ENCODE results near the gene ARHGAP26.
A peak's percentile ranks its signal among the peaks of the same experiment; 100 is the strongest.

The ARHGAP26 gene

GRCh38 chr5:143225511-143225910, 455.3 kb downstream of the ARHGAP26 start:
- 95% methylated on average over 4 of the region's 4 CpGs for WGBS

DNA sequence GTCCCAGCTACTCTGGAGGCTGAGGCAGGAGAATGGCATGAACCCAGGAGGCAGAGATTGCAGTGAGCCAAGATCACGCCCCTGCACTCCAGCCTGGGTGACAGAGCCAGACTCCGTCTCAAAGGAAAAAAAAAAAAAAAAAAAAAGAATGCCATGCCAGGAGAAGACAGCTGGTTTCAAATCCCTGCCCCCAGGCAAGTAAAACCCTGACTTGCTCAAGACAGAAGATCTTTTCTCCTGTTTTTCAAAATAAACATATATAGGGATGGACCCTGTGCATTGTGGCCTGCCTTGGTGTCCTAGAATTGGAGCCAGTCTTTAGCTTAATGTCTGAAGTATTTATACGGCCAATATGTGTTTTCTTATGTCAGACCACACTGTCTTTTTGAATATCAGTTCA, 456.2 kb downstream of the ARHGAP26 start:
- 76% methylated on average over 3 of the region's 3 CpGs for WGBS
- no peak overlapping the region for H2BK5ac ChIP-seq (ENCODE audit: low read depth, low read length, poor library complexity, severe bottlenecking)

More at GRCh38 chr5:143225511-143225910, 455.3 kb downstream of the ARHGAP26 start:
- Histone ChIP-seq H2BK5ac (ENCODE audit: low read depth, low read length, poor library complexity, severe bottlenecking) (no peak overlapping the region), H2BK120ac (ENCODE audit: low read depth, low read length) (no peak overlapping the region), H3K23ac (ENCODE audit: low read length in 2 of 2) (peak overlapping the region in 1 of 2 experiments; percentile 32), H2AFZ (ENCODE audit: low read depth, low read length) (no peak overlapping the region), H3K27ac (ENCODE audit: low read length, poor library complexity, severe bottlenecking) (no peak overlapping the region), H4K8ac (ENCODE audit: low read length) (no peak overlapping the region), H3K4me2 (ENCODE audit: low read length, poor library complexity, severe bottlenecking) (no peak overlapping the region), H3K27me3 (ENCODE audit: control insufficient read depth in 1 of 2, insufficient read depth in 1 of 2, low read length in 2 of 2) (no peaks in the 10 kb centered on the region), H3K9me3 (ENCODE audit: control insufficient read depth, low read length) (no peaks in the 10 kb centered on the region), H4K91ac (ENCODE audit: low read length) (no peak overlapping the region), H3K4me1 (ENCODE audit: control insufficient read depth, insufficient read depth, low read depth, low read length) (peaks cover 4% of the 10 kb centered on the region), H3K14ac (ENCODE audit: low read length in 2 of 2) (no peak overlapping the region), H3K4ac (ENCODE audit: low read depth in 1 of 2, low read length in 2 of 2) (no peak overlapping the region), H2BK15ac (ENCODE audit: low read depth, poor library complexity, severe bottlenecking) (peak overlapping the region; percentile 3), H3K36me3 (ENCODE audit: control insufficient read depth in 1 of 2, insufficient read depth in 2 of 2, low read depth in 1 of 2, low read length in 2 of 2) (no peaks in the 10 kb centered on the region), H2AK5ac (ENCODE audit: low read length, severe bottlenecking) (no peak overlapping the region), H3K4me3 (ENCODE audit: insufficient read depth in 1 of 2, low read depth in 1 of 2, low read length in 2 of 2) (no peak overlapping the region), H3K18ac (ENCODE audit: low read depth in 1 of 2, low read length in 2 of 2) (peak overlapping the region in 1 of 2 experiments; percentile 54), H2BK12ac (ENCODE audit: low read length in 2 of 2) (peak overlapping the region in 1 of 2 experiments; percentile 45), H3K79me1 (replicated peaks; ENCODE audit: low read length, poor library complexity, severe bottlenecking) (no peaks in the 10 kb centered on the region), H3K9ac (ENCODE audit: low read length) (no peak overlapping the region)
- DNase-seq, result no peak

GRCh38 chr5:143226872-143227271, 456.7 kb downstream of the ARHGAP26 start:
- Histone ChIP-seq H3K27me3 (ENCODE audit: control insufficient read depth in 1 of 2, insufficient read depth in 1 of 2, low read length in 2 of 2) (no peaks in the 10 kb centered on the region), H3K23ac (ENCODE audit: low read length in 2 of 2) (no peak overlapping the region), H3K27ac (ENCODE audit: low read length, poor library complexity, severe bottlenecking) (no peak overlapping the region), H3K14ac (ENCODE audit: low read length in 2 of 2) (no peak overlapping the region), H3K4me2 (ENCODE audit: low read length, poor library complexity, severe bottlenecking) (no peak overlapping the region), H3K4me1 (ENCODE audit: control insufficient read depth, insufficient read depth, low read depth, low read length) (peaks cover 7% of the 10 kb centered on the region), H4K8ac (ENCODE audit: low read length) (no peak overlapping the region), H3K9ac (ENCODE audit: low read length) (no peak overlapping the region), H3K36me3 (ENCODE audit: control insufficient read depth in 1 of 2, insufficient read depth in 2 of 2, low read depth in 1 of 2, low read length in 2 of 2) (no peaks in the 10 kb centered on the region), H2BK12ac (ENCODE audit: low read length in 2 of 2) (peak overlapping the region in 1 of 2 experiments; percentile 67), H2AK5ac (ENCODE audit: low read length, severe bottlenecking) (no peak overlapping the region), H2BK120ac (ENCODE audit: low read depth, low read length) (no peak overlapping the region), H2AFZ (ENCODE audit: low read depth, low read length) (no peak overlapping the region), H2BK15ac (ENCODE audit: low read depth, poor library complexity, severe bottlenecking) (no peak overlapping the region), H2BK5ac (ENCODE audit: low read depth, low read length, poor library complexity, severe bottlenecking) (no peak overlapping the region), H3K79me1 (replicated peaks; ENCODE audit: low read length, poor library complexity, severe bottlenecking) (no peaks in the 10 kb centered on the region), H3K9me3 (ENCODE audit: control insufficient read depth, low read length) (no peaks in the 10 kb centered on the region), H3K18ac (ENCODE audit: low read depth in 1 of 2, low read length in 2 of 2) (no peak overlapping the region), H4K91ac (ENCODE audit: low read length) (no peak overlapping the region), H3K4me3 (ENCODE audit: insufficient read depth in 1 of 2, low read depth in 1 of 2, low read length in 2 of 2) (no peak overlapping the region), H3K4ac (ENCODE audit: low read depth in 1 of 2, low read length in 2 of 2) (no peak overlapping the region)
- over 99% methylated on average over 3 of the region's 3 CpGs for WGBS
- DNase-seq, result no peak

More for the DNA sequence above, 456.2 kb downstream of the ARHGAP26 start:
- H3K27ac ChIP-seq (ENCODE audit: low read length, poor library complexity, severe bottlenecking), result no peak overlapping the region
- H3K4ac ChIP-seq (ENCODE audit: low read depth in 1 of 2, low read length in 2 of 2), result no peak overlapping the region
- no peak overlapping the region for H3K14ac ChIP-seq (ENCODE audit: low read length in 2 of 2)
- no peak overlapping the region for H4K91ac ChIP-seq (ENCODE audit: low read length)
- H3K4me1 ChIP-seq (ENCODE audit: control insufficient read depth, insufficient read depth, low read depth, low read length), result peaks cover 5% of the 10 kb centered on the region
- no peak overlapping the region for H3K4me2 ChIP-seq (ENCODE audit: low read length, poor library complexity, severe bottlenecking)
- no peak overlapping the region for H3K9ac ChIP-seq (ENCODE audit: low read length)
- no peak overlapping the region for H3K18ac ChIP-seq (ENCODE audit: low read depth in 1 of 2, low read length in 2 of 2)
- no peak overlapping the region for H2BK12ac ChIP-seq (ENCODE audit: low read length in 2 of 2)
- no peak overlapping the region for H2BK15ac ChIP-seq (ENCODE audit: low read depth, poor library complexity, severe bottlenecking)
- H3K36me3 ChIP-seq (ENCODE audit: control insufficient read depth in 1 of 2, insufficient read depth in 2 of 2, low read depth in 1 of 2, low read length in 2 of 2), result no peaks in the 10 kb centered on the region
- H3K79me1 ChIP-seq (replicated peaks; ENCODE audit: low read length, poor library complexity, severe bottlenecking), result no peaks in the 10 kb centered on the region
- no peaks in the 10 kb centered on the region for H3K9me3 ChIP-seq (ENCODE audit: control insufficient read depth, low read length)
- no peak overlapping the region for H3K23ac ChIP-seq (ENCODE audit: low read length in 2 of 2)
- DNase-seq, result no peak
- no peak overlapping the region for H2AFZ ChIP-seq (ENCODE audit: low read depth, low read length)
- no peak overlapping the region for H4K8ac ChIP-seq (ENCODE audit: low read length)
- H3K27me3 ChIP-seq (ENCODE audit: control insufficient read depth in 1 of 2, insufficient read depth in 1 of 2, low read length in 2 of 2), result no peaks in the 10 kb centered on the region
- no peak overlapping the region for H3K4me3 ChIP-seq (ENCODE audit: insufficient read depth in 1 of 2, low read depth in 1 of 2, low read length in 2 of 2)
- H2BK120ac ChIP-seq (ENCODE audit: low read depth, low read length), result no peak overlapping the region
- H2AK5ac ChIP-seq (ENCODE audit: low read length, severe bottlenecking), result no peak overlapping the region

DNA sequence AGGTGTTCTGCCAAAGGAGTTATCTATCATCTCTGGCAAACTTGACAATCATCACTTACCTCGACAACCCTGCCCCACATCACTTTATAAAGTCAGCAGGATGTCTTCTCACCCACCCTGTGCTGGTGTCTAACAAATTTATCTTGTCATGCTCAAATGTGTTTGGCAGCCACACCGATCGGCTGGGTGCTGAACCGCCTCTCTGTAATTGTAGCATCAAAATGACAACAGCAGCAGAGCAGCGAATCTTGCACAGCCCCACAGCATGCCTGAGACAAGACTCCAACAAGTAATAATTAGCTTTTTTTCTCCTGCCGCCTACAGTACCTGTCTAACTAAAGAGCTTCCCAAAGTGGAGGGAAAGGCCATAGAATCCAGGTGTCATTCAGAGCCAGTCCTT, 457.1 kb downstream of the ARHGAP26 start:
- Histone ChIP-seq H3K4me2 (ENCODE audit: low read length, poor library complexity, severe bottlenecking) (no peak overlapping the region), H3K9ac (ENCODE audit: low read length) (no peak overlapping the region), H4K91ac (ENCODE audit: low read length) (no peak overlapping the region), H3K4me1 (ENCODE audit: control insufficient read depth, insufficient read depth, low read depth, low read length) (peaks cover 9% of the 10 kb centered on the region), H2BK120ac (ENCODE audit: low read depth, low read length) (no peak overlapping the region), H3K36me3 (ENCODE audit: control insufficient read depth in 1 of 2, insufficient read depth in 2 of 2, low read depth in 1 of 2, low read length in 2 of 2) (no peaks in the 10 kb centered on the region), H2AFZ (ENCODE audit: low read depth, low read length) (no peak overlapping the region), H3K9me3 (ENCODE audit: control insufficient read depth, low read length) (no peaks in the 10 kb centered on the region), H4K8ac (ENCODE audit: low read length) (no peak overlapping the region), H3K27ac (ENCODE audit: low read length, poor library complexity, severe bottlenecking) (no peak overlapping the region), H2BK12ac (ENCODE audit: low read length in 2 of 2) (no peak overlapping the region), H2BK15ac (ENCODE audit: low read depth, poor library complexity, severe bottlenecking) (no peak overlapping the region), H2AK5ac (ENCODE audit: low read length, severe bottlenecking) (no peak overlapping the region), H3K18ac (ENCODE audit: low read depth in 1 of 2, low read length in 2 of 2) (no peak overlapping the region), H3K23ac (ENCODE audit: low read length in 2 of 2) (no peak overlapping the region), H3K4me3 (ENCODE audit: insufficient read depth in 1 of 2, low read depth in 1 of 2, low read length in 2 of 2) (no peak overlapping the region), H3K79me1 (replicated peaks; ENCODE audit: low read length, poor library complexity, severe bottlenecking) (no peaks in the 10 kb centered on the region), H2BK5ac (ENCODE audit: low read depth, low read length, poor library complexity, severe bottlenecking) (no peak overlapping the region), H3K4ac (ENCODE audit: low read depth in 1 of 2, low read length in 2 of 2) (no peak overlapping the region), H3K14ac (ENCODE audit: low read length in 2 of 2) (no peak overlapping the region), H3K27me3 (ENCODE audit: control insufficient read depth in 1 of 2, insufficient read depth in 1 of 2, low read length in 2 of 2) (no peaks in the 10 kb centered on the region)
- 91% methylated on average over 6 of the region's 6 CpGs for WGBS
- DNase-seq, result no peak
